Mesothelial cell of epicardium (in vitro differentiated cells): ENCODE data around the gene NAV1. TPM values are rescaled to one million over a fixed set of nuclear protein-coding genes. Genes with fewer than 3 reads are reported as not detected.

Source experiments
- DNase-seq, 2 experiments: peaks; one replicate each; pipeline ENCODE4 v3.0.0; 2021; ENCODE audit warnings: low spot score in 2 of 2; ENCODE audit not compliant: unreplicated experiment in 2 of 2
- H3K27ac Mint-ChIP-seq: 2 replicates; pipeline ENCODE4 v1.8.0; 2021; ENCODE audit warnings: mixed read lengths
- H3K27me3 Mint-ChIP-seq: 2 replicates; pipeline ENCODE4 v1.8.0; 2021; ENCODE audit warnings: low read depth, mixed read lengths
- H3K36me3 Mint-ChIP-seq: 2 replicates; pipeline ENCODE4 v1.8.0; 2021; ENCODE audit warnings: mixed read lengths
- H3K4me1 Mint-ChIP-seq: 2 replicates; pipeline ENCODE4 v1.8.0; 2021; ENCODE audit warnings: mixed read lengths
- H3K4me3 Mint-ChIP-seq: 2 replicates; pipeline ENCODE4 v1.8.0; 2021; ENCODE audit warnings: mild to moderate bottlenecking, moderate library complexity, mixed read lengths
- H3K9me3 Mint-ChIP-seq: 2 replicates; pipeline ENCODE4 v1.8.0; 2021; ENCODE audit warnings: mixed read lengths
- total RNA-seq: library from RNA; stranded (reverse); gene quantifications from 3 replicates; pipeline ENCODE4 v1.2.1, GENCODE V29; 2021
- TF ChIP-seq, protein P1 (sequence below): fragments of 200-600 bp; sonication (generic); IDR thresholded peaks from one replicate; pipeline ENCODE4 v1.5.0; 2021; ENCODE audit warnings: antibody characterized with exemption; ENCODE audit not compliant: unreplicated experiment

Gene NAV1
- total RNA-seq, 1 donor from 2014 or later, result 95.9 TPM

DNA sequence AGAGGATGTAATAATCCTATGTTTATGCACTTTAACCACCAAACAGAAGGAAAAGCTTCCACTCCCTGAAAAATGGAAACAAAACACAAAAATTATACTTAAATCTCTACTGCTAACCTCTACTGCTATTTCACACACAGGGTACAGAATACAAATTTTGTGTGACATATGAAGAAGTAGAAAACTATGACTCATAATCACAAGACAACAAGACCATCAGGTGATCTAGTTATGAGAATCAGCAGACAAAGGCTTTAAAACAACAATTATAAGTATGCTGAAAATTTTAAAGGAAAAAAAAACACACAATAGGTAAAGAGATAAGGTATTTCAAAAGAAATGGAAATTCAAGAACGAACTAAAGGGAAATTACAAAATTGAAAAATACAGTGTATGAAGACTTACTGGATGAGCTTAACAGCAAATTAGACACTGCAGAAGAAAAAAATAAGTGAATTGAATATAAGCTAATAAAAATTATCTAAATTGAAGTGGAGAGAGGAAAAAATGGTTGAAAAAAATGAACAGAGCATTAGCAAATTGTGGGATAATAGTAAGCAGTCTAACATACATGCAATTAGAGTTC, 13.6 kb upstream of the NAV1 start:
- no peak overlapping the region for H3K27ac Mint-ChIP-seq
- DNase-seq, result no peak
- no peak overlapping the region for H3K4me3 Mint-ChIP-seq
- peaks cover 22% of the 10 kb centered on the region for H3K9me3 Mint-ChIP-seq
- peaks cover 11% of the 10 kb centered on the region for H3K36me3 Mint-ChIP-seq
- no peaks in the 10 kb centered on the region for H3K27me3 Mint-ChIP-seq
- peaks cover 5% of the 10 kb centered on the region for H3K4me1 Mint-ChIP-seq
- TF ChIP-seq, protein P1, sequence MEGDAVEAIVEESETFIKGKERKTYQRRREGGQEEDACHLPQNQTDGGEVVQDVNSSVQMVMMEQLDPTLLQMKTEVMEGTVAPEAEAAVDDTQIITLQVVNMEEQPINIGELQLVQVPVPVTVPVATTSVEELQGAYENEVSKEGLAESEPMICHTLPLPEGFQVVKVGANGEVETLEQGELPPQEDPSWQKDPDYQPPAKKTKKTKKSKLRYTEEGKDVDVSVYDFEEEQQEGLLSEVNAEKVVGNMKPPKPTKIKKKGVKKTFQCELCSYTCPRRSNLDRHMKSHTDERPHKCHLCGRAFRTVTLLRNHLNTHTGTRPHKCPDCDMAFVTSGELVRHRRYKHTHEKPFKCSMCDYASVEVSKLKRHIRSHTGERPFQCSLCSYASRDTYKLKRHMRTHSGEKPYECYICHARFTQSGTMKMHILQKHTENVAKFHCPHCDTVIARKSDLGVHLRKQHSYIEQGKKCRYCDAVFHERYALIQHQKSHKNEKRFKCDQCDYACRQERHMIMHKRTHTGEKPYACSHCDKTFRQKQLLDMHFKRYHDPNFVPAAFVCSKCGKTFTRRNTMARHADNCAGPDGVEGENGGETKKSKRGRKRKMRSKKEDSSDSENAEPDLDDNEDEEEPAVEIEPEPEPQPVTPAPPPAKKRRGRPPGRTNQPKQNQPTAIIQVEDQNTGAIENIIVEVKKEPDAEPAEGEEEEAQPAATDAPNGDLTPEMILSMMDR, result no peak

DNA sequence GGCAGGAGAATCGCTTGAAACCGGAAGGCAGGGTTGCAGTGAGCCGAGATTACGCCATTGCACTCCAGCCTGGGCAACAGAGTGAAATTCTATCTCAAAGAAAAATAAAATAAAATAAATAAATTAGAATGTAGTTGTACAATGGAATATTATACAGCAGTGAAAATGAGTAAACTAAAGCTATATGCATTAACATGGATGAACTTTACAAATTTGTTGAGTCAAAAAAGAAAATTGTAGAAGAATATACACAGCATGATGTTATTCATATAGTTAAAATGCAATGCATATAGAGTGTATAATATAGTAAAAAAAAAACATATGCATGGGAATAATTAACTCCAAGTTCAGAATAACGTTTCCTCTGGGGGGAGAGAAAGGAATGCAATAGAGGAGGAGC, 11.0 kb upstream of the NAV1 start:
- Mint-ChIP-seq H3K4me1 (peaks cover 13% of the 10 kb centered on the region), H3K27me3 (no peaks in the 10 kb centered on the region), H3K27ac (no peak overlapping the region), H3K36me3 (peaks cover 8% of the 10 kb centered on the region), H3K9me3 (peaks cover 15% of the 10 kb centered on the region), H3K4me3 (no peak overlapping the region)
- TF ChIP-seq, protein P1, result no peak
- DNase-seq, result no peak

DNA sequence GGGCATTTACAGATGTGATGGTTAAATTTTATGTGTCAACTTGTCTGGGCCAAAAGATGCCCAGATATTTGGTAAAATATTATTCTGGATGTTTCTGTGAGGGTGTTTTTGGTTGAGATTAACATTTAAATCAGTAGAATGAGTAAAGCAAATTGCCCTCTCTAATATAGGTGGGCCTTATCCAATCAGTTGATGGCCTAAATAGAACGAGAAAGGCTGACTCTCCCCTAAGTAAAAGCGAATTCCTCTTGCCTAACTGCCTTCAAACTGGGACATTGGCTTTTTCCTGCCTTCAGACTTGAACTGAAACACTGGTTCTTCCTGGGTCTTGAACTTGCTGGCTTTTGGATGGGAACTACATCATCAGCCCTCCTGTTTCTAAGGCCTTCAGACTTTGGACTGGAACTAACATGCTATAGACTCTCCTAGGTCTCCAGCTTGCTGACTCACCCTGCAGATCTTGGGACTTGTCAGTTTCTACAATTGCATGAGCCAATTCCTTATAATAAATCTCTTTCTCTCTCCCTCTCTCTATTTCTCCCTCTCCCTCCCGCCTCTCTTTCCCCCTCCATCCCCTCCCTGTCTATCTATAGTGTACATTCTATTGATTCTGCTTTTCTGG, 10.2 kb upstream of the NAV1 start:
- H3K36me3 Mint-ChIP-seq, result peaks cover 8% of the 10 kb centered on the region
- H3K27me3 Mint-ChIP-seq, result no peaks in the 10 kb centered on the region
- peaks cover 12% of the 10 kb centered on the region for H3K9me3 Mint-ChIP-seq
- no peak overlapping the region for H3K4me3 Mint-ChIP-seq
- peaks cover 13% of the 10 kb centered on the region for H3K4me1 Mint-ChIP-seq
- TF ChIP-seq, protein P1, result no peak
- H3K27ac Mint-ChIP-seq, result peak overlapping the region; percentile 9
- no peak for DNase-seq

DNA sequence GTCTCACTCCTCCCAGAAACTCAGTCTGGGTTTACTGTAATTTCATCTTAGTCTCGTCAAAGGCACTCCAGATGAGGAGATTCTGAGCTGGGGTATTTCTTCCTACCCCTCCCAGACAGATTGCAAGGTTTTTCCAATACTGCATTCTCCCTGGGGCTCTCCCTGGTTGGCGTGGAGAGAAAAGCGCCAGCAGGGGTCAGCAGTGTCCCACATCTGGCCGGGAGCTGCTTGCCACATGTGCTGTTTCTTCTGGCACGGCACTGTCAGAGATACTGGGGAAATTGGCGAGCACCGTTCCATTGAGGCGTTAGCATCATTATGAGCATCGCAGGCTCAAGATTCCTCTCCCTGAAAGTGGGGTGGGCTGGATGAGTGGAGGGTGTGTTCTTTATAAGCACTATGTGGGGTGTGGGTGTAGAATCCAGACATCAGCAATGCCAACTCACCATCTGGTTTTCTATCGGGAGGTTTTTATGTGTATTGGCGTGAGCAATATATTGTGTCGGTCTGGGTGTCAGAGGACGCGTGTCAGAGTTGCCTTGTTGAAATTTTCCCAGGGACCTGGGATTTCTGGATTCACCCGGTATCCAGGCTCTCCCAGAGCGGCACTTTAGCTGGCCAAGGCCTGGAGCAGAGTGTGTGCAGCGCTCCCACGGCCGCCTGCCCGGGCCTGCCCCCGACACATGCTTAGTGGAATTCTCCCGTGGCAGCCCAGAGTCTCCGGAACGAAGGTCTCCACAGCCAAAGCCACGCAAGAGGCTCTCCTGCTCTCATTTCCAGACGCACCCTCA, 8.0 kb upstream of the NAV1 start:
- Mint-ChIP-seq H3K9me3 (no peaks in the 10 kb centered on the region), H3K36me3 (no peaks in the 10 kb centered on the region), H3K27me3 (no peaks in the 10 kb centered on the region), H3K4me3 (no peak overlapping the region), H3K4me1 (peaks cover 21% of the 10 kb centered on the region), H3K27ac (no peak overlapping the region)
- TF ChIP-seq, protein P1, result peak; percentile 57
- peak; percentile 53 to 83 for DNase-seq

DNA sequence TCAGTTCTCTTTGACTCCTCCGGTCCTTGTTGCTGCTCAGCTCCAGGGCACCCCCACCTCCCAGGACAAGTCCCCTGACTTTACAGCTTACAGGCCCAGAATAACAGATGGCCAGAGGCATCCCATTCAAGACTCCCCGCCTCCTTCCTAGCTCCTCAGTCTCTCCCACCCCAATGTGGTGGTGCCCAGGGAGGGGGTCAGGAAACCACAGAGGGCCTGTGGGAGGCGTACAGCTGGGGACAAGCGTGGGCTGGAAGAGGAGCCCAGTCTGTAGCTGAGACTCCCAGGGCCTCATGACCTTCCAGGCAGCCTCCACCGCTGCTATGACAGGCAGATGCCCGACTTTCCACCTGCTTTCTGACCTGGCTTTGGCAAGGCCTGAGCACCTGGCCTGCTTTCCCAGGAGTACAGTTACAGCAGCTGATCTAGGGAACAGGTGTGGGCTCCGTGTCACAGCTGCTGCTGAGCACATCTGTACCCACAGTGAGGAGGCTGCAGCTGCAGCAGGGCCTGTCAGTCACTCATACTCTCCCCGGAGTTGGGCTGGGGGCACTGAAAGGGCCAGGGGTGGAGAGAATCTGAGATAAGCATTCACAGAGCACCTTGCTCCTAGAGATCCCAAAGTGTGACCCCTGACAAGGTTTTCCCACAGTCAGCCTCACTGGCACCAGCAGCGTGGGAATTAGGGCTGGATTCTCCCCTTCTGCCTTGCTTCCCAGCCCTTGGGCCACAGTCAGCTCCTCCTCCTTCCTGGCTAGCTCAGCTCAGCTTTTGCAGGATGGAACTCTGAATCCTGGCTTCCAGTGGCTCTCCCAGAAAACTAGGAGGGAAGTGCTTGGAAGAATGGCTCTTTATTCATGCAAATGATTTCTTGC, 7.1 kb upstream of the NAV1 start:
- Mint-ChIP-seq H3K4me1 (peaks cover 24% of the 10 kb centered on the region), H3K27ac (peak overlapping the region; percentile 31), H3K9me3 (no peaks in the 10 kb centered on the region), H3K4me3 (no peak overlapping the region), H3K36me3 (no peaks in the 10 kb centered on the region), H3K27me3 (no peaks in the 10 kb centered on the region)
- no peak for DNase-seq
- TF ChIP-seq, protein P1, result no peak
